Sigmoid colon (tissue), 4 donors: Measurements from ENCODE around the gene CYP39A1.

Experiments
- POLR2A ChIP-seq, 2 donors: fragments of 450-650 bp; IDR thresholded peaks; one replicate each; pipeline ENCODE4 v1.6.1; 2016; ENCODE audit warnings: antibody characterized with exemption in 2 of 2, mild to moderate bottlenecking in 2 of 2, moderate library complexity in 2 of 2
- POLR2AphosphoS5 ChIP-seq, 4 donors: sonication (generic); formaldehyde crosslinking; IDR thresholded peaks; one replicate each; pipeline ENCODE4 v1.6.1; 2017; ENCODE audit warnings: antibody characterized with exemption in 4 of 4
- TF ChIP-seq, protein P1 (sequence below), 4 experiments: fragments of 450-650 bp in 3 of 4; fragments of 200-600 bp in 1 of 4; IDR thresholded peaks; one replicate each; pipeline ENCODE4 v1.5.1; 2016 to 2019; ENCODE audit warnings: antibody characterized with exemption in 4 of 4, mild to moderate bottlenecking in 3 of 4, moderate library complexity in 2 of 4

DNA sequence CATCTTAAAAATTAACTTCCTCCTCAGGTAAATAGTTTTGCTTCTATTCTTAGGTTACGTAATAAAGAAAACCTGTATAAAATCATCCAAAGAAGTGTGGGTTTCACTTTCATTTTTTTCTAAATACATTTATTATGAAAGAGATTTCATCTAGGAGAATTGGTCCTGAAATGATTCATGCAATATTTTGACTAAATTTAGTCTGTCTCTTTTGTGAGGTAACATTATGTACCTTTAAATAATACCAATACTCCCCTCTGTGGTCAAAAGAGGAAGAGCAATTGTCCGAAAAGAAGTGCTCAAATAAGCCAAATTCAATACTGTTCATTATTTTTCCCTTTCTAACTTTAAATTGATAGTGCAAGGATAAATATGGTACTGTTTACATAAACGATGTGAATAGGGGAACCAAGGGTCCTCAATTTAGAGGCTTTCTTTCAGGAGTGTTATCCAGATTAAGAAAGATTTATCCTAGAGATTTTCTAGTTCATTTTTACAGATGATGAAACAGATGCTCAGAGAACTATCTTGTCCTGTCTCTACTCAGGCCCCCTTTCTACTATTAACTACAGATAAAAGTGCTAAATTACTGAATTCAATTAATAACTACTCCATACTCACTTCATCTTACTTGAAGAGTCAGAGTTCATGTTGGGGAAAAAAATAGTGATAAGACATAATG, 26.2 kb downstream of the CYP39A1 start:
- TF ChIP-seq, protein P1, sequence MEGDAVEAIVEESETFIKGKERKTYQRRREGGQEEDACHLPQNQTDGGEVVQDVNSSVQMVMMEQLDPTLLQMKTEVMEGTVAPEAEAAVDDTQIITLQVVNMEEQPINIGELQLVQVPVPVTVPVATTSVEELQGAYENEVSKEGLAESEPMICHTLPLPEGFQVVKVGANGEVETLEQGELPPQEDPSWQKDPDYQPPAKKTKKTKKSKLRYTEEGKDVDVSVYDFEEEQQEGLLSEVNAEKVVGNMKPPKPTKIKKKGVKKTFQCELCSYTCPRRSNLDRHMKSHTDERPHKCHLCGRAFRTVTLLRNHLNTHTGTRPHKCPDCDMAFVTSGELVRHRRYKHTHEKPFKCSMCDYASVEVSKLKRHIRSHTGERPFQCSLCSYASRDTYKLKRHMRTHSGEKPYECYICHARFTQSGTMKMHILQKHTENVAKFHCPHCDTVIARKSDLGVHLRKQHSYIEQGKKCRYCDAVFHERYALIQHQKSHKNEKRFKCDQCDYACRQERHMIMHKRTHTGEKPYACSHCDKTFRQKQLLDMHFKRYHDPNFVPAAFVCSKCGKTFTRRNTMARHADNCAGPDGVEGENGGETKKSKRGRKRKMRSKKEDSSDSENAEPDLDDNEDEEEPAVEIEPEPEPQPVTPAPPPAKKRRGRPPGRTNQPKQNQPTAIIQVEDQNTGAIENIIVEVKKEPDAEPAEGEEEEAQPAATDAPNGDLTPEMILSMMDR (IDR thresholded peaks at IDR 0.05) = peak in 3 of 4 experiments; percentile 48 to 60 (median 55)
- TF ChIP-seq POLR2AphosphoS5 (IDR thresholded peaks at IDR 0.05) (no peak), POLR2A (IDR thresholded peaks at IDR 0.05) (no peak)
